ENCODE data around the gene WDR1.

The WDR1 gene

DNA sequence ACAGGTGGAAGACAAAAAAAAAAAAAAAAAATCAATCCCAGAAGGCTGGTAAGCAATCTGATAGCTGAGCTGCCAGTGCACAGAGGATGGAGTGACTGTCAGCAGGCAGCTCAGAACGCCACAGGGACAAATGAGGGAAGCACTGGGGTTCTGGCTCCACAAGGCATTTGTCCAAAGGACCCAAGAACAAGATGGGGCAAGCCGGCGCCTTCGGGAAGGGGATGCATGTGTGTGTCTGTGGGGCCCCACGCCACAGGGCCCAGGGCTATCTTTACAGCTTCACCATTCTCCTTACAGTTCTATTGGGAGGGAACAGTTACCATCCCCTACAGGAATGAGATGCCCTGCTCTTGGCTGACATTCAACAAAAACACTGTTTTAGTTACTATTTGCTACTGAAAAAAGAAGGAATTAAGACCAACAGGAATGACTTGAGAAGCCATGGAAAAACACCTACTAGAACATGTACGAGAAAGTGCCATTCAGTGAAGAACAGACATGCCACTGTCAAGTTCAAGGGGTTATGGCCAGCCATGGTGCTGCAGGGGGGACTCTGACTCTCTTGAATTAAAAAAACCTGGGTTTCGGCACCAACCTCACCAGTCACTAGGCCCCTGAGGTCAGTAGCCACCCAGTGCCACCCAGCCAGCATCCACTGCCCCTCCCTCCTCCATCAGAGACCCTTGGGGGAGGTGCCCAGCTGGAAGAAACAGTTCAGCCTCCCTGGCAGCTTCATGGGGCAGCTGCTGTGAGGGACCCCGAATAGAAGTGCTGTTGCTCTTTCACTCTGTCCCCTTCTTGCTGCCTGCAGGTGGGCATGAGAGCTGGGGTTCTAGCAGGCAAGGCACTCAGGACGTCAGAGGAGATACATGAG is 18.5 kb downstream of the WDR1 start:
- DNase-seq: no peak

DNA sequence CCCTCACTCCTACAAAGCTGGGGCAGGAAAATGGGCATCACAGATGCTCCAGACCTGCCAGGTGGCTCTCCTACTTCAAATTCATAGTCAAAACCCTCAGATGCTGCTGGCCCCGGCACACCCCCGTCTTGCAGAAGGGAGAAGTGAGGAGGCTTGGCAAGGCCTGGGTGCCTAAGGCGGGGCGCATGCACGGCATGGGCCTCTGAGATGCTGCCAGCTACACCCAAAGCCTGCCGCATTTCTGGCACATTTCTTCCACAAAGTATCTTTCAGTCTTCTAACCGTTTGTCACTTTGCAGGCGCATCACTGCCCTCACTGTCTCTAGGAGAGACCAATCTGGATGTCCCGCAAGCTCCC is 19.6 kb downstream of the WDR1 start:
- DNase-seq: no peak

DNA sequence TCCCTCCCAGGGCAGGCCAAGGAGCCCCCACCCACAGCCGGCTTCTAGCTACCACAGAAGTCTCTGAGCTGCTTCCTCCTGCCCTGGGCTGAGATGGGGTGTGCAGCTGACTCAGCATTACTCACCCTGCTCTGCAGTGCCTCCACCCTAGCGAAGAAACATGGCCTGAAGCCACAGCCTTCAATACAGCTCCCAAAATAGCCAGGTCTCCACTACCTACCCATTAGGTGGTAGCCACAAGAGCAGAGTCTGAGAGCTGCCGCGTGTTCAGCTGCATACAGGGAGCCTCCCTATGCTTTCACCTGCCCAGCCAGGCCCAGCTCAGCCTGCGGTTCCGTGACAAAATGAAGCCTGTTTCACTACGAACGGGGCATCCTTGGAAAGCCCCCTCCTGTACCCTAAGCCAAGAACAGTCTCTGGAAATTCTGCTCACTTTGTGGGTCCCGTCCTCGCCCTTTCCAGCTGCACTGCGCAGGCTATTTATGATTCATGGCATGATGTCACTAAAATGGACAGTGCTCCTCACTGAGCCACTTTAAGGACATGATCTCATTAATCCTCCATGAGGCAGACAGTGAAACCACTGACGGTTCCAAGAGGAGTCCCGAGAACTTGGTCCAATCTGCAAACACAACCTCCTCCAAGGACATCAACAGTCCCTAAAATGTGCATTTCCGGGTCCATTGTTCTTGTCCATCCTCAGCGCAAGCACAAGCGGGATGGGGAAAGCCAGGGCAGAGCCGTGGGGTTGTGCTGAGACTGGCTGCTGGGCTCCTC is 20.2 kb downstream of the WDR1 start:
- DNase-seq: no peak

DNA sequence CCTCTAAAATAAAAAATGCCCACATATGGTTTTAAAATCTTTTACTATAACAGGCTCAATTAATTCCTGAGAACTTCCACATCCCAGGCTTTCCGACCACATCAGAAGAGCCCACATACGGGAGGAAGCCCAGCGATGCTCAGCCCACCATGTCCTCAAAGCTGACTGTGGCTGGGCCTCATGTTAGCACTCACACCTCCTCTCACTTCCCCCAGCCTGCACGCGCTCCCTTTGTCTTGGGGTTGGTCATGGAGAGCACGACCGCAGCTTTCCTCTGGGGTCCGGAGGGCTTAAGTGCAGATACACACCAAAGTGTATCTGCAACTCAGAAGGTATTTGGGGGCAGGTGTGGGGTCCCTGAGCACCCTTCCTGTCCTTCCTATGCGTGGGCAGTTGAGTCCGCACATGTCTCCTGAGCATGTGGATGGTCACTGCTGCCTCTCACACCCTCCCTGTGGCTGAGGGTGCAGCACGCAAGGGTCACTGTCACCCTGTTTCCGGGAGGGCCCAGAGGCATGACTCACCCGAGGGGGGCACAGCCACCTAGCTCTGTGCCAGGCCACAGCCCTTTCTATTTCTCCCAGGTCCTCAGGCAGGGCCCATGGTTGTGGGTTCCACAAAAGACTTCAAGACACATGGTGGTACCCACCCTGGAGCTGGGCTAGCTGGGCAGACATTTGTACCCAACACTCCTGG is 21.2 kb downstream of the WDR1 start:
- no peak for DNase-seq

DNA sequence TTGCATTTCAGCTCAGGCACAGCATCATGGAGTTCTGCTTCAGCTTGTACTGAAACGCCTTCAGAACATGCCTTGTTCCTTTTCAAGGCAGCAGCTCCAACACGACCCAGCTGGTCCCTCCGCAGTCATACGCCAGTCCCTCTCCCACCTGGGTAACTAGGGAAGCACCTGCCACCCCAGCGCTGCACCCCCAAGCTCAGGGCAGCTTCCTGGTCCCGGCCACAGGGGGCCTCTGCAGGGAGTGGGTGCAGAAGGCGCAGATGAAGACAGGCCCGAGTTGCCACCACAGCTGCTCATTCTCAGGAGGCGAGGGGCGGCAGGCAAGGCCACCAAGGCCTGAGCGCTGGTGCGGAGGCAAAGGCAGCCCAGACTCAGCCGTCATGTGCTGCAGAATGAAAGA is 21.8 kb downstream of the WDR1 start:
- no peak for DNase-seq

DNA sequence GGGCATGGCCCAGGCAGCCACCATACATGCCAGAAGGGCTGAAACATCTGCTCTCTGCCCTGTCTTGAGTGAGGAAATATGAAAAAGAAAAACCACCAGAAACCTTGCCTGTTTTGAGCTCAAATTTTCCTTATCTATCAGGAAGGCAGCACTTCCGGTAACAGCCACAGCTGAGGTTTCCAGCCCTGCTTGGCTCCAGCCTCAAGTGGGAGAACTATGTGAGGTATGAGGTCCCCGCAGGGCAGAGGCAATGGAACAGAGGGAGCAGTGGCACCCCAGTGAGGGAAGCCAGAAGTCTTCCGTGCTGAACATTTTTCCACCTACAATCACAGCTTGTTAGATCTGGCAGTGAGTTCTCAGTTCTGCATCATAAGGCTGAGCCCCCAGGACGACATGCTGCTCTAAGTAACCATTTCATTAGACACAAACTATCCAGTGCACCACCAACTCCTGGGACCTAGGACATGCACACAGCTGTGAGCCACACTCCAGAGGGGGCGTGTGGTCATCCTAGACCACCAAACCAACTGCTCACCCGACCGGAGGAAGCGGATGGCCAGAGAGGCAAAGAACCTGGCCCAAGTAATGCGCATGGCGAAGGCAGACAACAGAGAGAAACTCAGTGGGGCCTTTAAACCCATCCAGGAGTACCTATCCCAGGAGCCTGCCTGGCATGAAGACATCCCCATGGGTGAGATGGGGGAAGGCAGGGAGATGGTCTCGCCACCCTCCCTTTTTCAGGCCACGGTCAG is 22.6 kb downstream of the WDR1 start:
- no peak for DNase-seq

DNA sequence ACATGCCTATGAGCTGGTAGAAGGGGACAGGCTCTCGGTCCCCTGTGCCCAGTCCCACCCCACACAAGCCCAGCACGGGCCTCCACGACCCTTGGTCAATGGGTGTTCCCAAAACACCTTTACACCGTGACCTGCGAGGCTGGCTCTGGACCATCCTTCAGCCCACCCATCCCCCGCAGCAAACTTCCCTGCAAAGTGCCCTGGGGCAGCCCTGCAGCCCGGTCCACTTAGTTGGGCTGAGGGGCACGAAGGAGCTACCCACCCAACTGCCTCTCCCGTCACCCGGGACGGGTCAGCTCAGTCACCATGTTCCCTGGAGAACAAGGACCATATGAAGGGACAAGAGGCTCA is 23.4 kb downstream of the WDR1 start:
- no peak for DNase-seq

DNA sequence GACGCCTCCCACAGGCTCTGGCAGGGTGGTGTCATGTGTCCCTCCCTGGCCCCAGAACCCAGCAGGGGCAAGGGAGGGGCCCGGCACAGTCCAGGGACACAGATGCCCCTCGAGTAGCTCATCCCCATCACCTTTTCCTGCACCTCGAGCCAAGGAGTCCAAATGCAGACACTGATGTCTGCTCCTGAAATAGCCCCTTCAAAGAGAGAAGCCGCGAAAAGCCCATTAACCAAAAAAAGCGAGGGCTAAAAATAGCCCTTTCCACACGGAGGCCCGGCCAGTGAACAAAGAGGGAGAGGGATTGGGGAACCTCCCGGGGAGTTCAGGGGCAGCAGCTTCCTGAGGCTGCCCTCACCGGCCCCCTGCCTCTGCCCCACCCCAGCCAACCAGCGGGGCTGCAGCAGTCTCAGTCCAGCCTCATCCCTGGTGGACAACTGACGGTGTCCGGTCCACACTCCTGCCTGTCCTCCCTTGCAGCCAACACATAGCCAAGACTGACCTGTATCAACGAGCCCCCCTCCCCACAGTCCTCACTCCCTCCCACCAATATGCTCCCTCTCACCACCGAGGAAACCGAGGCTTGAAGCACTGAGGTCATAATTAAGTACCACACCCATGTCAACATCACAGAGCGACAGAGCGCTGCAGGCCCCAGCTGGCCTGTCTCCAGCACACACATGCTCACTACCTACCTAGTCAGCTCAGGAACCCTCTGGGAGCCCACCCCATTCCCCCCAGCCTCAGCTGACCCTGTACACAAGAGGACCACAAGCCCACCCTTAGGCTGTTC is 23.9 kb downstream of the WDR1 start:
- no peak for DNase-seq

DNA sequence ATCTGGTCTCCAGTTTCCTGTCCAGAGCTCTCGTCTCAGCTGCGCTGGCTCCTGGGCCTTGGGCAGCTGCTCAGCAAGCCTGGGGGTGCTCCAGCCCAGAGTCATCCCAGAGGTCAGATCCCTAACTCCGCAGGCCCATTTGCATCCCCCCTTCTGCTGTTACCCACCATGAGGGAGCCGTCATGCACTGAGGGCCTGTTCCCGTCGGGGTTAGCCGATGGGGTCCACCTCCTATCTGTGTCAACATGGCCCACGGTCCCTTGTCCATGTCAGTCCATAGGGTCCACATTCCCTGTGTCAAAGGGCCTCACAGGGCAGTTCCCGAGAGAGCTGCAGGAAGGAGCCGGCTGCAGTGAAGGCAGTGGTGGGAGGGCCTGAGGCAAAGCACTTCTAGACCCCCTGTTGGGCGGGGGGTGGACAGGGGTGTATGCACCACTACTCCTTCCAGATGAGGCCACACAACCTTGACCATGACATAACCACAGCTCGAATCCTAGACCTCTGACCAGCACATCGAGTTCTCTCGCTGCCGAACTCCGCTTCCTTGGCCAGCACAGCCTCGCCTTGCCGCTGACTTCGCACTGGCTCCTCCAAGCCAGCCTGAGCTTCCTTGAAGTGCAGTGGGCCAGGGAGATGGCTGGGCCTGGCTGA is 24.9 kb downstream of the WDR1 start:
- DNase-seq: no peak

DNA sequence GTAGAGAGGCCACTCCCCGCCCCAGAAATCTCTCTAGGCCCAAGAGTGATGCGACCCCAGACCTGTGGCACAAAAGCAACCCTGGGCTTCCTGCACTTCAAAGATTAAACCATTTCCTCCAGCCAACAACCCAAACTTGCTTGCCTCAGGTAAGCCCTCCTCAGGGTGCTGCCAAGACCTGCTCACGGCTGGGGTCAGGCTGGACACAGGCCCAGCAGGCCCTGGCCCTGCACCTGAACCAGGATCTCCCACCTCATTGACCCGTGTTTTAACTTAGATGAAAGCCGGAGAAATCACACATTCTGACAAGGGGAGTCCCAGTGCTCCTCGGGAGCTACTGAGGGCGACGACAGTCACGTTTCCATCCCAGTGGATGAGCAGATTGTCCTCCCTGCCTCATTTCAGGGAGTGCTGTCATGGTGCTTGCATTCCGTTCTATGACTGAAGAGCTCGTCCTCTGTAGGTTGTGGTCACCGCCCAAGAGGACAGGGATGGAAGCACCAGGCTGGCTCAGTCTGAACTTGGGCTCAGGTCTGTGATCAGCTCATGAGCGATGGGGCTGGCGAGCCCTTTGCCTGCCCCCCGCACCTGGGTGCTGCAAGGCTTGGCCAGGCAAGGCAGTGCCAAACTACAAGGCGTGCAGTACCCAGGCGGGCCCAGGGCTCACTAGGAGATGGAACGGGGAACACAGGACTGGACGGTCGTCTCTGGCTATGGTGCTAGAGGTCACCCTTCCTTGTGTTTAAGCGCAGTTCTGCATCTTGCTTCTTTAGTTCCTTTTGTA is 25.9 kb downstream of the WDR1 start:
- DNase-seq: no peak

DNA sequence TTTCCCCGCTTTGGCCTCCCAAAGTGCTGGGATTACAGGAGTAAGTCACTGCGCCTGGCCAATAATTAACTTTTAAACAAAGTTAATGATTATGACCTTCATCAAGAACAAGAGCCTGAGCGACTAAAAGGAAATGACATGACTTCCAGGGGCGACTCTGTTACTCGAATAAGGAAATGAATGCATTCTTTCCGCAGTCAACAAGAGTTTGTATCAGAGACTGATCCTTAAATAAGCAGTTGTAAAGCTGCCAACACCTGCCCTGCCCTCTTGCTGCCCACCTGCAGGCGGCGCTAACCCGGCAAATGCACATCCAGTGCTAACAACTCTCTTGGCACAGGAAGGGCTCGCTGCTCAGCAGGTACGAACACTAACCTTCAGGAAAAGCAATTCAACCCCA is 27.3 kb downstream of the WDR1 start:
- DNase-seq: no peak

DNA sequence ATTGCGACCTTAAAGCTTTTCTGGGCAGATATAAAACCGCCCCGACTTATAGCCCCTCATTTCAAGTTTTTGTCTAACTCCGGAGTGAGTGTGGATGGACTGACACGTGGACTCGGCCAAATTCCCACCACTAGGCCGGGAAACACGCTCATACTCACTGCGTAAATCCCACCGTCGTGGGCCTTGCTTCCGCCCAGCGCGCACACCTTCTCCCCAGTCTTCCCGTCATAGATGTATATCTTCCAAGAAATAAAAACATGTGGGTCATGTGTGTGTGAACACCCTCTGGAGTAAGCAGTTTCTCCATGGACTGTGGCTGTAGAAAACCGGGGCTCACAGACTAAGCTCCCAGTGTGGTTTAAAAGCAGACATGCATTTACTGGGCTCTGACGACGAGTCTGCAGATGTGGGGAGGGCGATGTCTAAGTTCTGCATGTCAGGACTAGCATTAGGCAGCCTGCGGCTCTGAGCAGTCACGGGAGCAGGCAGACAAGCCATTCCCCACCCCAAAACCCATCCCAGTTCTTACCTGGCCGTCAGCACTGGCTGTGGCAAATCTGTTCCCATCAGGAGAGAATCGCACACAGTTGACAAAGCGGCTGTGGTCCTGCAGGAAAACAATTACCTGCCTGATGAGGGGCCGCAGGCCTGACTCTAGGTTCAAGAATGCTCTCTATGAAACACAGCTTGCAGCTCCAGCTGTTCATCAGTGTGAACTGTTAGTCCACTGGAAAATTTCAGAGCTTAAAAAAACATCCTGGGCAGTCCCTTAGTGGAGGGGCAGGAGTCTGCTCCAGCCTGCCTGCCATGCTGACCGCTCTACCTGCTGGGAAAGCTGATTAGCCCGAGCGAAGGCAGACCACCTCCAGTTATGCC is 28.2 kb downstream of the WDR1 start:
- DNase-seq: no peak

DNA sequence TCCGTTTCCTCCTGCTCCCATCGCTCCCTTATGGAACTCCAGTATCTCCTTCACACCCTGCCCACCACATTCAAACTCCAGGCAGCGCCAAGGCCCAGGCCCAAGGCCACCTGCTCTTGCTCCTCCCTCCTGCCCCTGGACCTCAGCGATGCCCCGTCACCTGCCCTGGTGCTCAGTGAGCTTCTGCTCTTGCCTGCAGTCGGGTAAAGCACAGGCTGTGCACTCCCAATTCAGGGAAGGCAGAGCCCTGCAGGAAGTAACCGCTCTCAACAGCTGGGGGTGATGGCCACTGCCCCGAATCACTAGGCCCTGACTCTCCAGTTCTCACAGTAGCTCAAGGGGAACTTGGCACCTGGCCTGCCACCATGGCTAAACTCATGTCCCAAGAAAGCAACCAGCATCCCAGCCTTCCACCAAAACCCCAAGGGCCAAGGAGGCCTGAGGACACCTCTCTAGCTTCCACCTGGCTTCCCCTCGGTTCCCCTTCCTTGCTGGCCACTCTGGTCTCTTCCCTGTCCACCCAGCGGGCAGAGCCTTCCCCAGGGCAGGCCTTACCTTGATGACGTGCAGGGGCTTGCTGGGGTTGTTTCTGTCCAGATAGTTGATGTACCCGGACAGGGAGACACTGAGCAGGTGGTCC is 29.3 kb downstream of the WDR1 start:
- no peak for DNase-seq

DNA sequence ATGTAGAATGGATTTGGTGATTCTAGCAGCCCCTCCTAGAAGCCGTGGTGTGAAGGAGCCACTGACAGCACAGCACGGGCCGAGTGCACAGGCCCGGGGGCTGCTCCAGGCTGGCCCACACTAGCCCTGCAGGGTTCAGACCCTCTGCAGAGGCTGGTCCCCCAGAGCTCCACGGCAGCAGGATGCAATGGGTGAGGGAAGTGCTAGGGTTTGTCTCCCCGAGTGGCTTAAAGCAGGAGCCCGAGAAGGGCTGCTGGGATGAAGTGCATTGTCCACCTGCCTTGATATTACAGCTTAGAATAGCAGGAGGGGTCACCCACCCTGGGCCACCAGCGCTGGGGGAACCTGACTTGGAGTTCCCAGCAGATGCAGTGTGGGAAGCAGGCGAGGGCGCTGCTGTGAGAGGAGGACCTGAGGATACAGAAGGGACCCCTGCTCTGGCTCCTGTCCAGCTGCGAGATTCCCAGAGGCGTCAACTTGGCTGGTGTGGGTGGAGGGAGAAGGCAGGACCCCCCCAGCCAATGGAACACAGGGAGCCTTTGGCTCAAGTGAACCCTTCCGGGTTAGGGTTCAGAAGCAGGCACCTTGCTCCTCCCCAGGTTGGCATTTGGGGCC is 30.0 kb downstream of the WDR1 start:
- DNase-seq: no peak

DNA sequence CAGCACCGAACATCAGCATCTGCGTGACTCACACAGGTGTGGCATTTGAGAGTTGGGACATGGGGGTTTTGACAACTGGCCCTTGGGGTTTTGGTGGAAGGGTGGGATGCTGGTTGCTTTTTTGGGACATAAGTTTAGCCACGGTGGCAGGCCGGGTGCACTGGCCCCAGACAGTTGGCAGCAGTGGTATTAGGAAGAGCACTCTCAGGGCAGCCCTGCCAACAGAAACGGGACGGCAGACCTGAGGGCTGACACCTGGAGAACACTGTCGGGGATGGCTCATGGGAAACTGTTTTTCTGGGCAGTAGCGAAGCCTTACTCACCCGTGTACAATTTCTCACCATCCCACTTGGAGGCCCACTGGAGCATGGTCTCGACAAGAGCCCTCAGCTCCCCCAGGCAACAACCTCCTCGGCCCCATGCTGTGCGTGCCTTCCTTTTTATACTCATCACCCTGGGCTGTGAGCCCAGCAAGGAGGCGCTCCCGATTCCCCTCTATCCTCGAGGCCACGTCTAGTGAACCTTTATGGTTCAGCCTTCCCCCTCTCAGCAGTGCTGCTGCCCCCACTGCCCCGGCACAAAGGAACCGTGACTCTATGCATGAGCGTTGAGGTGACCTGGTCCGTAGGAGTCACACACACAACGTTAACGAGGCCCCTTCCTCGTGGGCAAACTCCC is 30.6 kb downstream of the WDR1 start:
- DNase-seq: no peak

DNA sequence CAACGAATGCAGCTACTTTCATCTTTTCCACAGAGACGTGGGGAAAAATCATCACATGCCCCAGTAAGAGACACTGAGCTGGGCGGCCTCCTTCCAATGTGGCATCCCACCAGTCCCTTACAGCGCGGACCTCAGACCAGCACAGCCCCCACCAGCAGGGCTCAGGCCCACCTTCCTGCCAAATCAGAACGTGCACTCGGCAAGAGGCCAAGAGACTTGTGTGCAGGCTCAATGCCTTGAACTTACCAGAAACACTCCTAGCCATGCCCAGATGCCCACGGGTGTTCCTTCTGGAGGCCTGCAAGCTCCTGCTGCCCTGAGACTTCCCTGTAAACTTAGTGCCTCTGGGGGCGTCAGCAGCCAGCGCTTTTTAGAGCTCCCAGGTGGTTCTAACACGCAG is 31.2 kb downstream of the WDR1 start:
- no peak for DNase-seq

DNA sequence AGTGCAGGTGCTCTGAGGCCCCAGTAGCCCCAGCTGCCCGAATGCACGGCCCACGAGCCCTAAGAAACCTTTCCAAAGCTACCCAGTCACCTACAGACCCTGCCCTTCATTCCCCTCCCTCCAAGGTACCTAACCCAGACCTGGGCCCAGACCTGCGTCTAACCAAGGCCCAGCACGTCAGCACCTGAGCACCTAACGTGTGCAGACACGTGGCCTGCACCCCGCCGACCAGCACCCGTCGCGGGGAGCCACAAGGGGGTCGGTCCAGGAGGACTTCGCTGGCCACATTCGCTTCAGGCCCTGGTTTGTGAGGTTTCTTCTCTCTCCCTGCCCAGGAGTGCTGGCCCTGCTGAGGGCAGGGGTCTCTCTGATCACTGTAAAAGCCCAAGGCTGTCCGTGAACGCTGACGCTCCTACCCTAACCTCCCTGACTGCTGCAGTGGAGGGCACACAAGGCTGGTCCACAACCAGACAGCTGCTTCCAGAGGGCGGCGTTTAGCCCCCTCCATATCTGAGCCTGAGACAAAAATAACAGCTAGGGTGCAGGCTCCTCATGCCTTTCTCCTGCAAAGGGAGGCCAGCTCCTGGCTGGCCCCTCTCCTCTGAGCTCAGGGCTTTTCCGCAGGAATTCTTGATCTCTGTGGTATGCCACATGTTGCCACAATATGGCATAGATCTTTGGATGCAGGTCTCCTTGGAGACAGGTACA is 31.8 kb downstream of the WDR1 start:
- DNase-seq: no peak
